Stimulated activated CD8-positive, alpha-beta memory T cell treated with anti-CD3 and anti-CD28 coated beads, Interleukin-2, amount 100 ng/mL, for 48 hours (primary cell): ENCODE measurements around the gene PGBD5.

ENCODE experiments used
- DNase-seq, 2 donors: peaks; one replicate each; pipeline ENCODE4 v3.0.0-alpha.2; 2020; ENCODE audit warnings: low read depth in 2 of 2

The PGBD5 gene

GRCh38 chr1:230300322-230301301, 125.5 kb downstream of the PGBD5 start:
- no peak for DNase-seq

DNA sequence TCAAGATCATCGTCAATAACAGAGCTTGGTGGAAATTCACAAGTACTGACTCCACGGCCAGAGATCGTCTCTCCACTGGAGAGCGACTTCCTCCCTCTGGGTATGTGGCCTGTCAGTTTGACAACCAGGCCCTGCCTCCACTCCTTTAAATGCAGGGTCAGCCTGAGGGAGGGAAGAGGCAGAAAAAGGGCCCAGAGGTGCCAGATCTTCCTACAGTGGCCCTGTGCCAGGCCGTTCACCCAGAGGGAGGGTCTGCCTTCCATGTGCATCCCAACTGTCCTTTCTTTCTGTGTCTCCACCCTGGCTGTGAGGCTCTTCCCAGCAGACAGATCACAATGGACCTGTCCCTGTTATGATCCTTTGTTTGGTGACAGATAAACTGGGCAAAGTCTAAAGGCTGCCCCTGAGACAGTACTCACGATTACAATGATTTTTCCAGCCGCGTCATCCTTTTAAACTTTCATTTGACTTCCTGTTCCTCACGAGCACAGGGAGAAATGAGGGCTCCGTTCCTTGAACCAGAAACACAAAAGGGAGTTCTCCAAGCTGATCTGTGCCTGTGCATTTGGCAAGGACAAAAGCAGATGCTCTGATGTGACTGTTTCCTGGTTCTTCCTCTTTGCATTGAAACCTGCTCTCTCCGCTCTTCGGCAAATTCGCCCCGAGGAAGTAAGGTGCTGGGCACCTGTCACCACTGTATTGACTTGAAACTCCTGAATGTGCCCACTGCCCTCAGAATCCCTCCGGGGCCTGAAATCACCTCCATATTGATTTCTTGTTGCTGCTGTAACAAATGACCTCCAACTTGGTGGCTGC, 126.7 kb downstream of the PGBD5 start:
- DNase-seq, result no peak

GRCh38 chr1:230295367-230295766, 130.8 kb downstream of the PGBD5 start:
- DNase-seq, result no peak

DNA sequence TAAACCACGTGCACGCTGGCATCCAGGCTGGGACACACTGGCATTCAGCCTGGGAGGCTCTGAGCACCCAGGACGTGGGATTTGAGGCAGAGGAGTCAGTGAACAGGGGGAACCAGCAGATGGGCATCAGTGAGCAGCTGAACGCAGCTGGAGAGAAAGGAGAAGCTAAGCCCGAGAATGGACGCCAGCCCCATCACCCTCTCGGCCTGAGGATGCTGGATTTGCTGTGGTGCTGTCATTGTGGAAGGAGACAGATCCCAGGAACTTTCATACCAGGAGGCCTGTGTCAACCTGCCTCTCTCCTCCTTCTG, 132.8 kb downstream of the PGBD5 start:
- DNase-seq, result no peak

GRCh38 chr1:230292689-230293389, 133.3 kb downstream of the PGBD5 start:
- no peak for DNase-seq

- DNase-seq, result no peak
Observed at GRCh38 chr1:230291731-230292620, 134.2 kb downstream of the PGBD5 start.

DNA sequence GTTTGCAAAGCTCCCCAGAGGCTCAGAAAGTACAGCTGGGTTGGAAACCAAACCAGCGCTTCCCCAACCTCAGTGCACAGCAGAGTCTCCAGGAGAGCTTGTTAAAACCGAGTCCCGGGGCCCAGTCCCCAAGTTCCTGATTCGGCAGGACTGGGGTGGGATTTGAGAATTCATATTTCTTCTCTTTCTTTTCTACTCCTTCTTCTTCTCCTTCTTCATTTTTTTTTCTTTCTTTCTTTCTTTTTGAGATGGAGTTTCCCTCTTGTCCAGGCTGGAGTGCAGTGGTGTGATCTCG, 136.8 kb downstream of the PGBD5 start:
- DNase-seq, result no peak

- DNase-seq, result no peak
Observed at GRCh38 chr1:230288641-230289349, 137.3 kb downstream of the PGBD5 start.

DNA sequence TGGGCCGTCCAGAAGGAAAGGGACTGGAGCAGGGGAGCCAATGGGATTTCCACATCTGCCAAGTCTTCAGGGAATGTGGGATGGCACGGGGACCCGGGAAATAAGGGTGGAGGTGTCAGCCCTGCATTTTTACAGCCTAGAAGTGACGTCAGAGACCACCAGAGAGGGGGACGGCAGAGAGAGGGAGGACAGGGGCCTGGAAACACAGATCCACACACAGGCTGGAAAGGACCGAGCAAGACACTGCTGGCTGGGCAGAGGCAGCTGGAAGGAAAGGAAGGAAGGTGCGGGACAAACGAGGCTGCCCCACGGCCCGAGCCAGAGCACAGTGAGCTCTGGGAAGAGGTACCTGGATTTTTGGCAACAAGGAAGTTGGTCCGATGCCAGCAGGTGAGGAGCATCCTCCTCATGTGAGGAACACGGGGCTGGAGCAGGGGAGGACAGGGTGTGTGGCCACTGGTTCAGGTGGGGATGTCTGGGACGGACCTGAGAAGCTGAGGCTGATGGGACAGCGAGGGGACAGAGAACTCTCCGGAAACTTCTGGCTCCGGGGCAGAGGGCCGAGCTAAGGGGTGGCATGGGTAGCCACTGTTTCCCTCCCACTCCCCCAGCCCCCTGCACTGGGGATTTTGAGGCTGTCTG, 138.3 kb downstream of the PGBD5 start:
- no peak for DNase-seq

- no peak for DNase-seq
Observed at GRCh38 chr1:230286890-230287269, 139.3 kb downstream of the PGBD5 start.

DNA sequence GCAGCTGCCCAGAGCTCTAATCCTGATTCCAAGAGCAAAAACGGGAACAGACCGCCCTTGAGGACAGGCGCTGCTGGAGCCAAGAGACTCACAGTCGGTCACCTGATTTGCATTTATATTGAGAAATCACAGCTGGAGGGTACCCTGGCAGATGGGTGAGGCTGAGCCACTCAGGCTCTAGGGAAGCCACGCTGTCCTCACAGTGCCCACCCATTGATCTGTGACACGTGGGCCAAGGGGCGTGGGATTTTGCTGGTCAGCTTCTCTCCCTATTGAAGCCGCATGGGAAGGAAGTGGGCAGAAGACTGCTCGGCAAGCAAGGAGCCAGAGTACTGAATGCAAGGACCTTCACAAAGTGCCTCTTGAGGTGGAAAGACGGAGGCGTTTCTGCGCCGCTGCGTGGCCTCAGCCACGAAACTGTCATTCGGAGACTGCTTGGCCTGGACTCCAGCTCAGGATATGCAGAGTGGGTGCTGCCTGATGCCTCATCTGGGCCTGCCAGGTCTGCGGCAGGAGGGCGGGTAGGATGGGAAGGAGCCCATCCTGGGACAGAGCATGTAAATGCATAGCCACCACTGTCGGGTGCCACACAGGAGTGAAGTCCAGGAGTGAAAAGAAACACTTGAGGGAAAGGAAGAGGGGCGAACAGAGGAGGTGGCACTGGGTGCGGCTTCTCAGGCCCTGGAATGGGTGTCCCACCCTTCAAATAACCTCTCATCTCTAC, 139.8 kb downstream of the PGBD5 start:
- DNase-seq, result no peak

DNA sequence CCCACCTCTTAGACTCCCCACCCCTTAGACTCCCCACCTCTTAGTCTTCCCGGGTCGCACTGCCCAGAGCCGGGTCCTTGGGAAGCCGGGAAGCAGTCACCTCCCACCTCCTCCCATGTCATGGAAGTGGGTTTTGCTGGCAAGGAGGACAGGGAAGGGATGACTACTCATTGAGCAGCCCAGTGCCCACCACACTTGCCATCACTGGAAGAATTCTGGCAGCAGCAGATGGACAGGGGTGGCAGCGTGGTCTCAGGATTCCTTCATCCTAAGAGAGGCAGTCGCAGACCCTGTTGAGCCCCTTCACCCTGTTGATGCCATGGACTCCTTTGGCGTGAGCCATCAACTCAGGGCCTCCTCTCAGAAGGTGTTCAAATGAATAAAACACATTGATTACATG, 140.8 kb downstream of the PGBD5 start:
- DNase-seq, result no peak

GRCh38 chr1:230284891-230285290, 141.2 kb downstream of the PGBD5 start:
- no peak for DNase-seq

GRCh38 chr1:230283678-230284077, 142.5 kb downstream of the PGBD5 start:
- no peak for DNase-seq

DNA sequence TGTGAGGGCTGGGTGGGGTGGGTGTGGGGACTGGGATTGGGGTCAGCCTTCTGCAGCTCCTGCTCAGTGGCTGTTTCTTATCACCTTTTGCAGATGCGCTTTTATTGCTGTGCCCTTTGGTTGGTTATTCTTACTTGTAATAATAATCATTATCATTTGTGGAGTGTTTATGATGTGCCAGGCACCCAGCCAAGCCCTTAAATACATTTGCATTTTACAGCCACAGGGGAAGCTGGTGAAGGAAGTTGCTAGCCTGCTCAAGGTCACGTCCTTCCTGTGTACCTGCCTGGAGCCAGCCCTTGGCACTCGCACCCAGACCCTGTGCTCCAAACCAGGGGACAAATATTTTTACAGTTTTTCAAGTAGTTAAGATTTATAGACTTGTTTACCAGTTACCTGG, 144.0 kb downstream of the PGBD5 start:
- DNase-seq, result no peak

GRCh38 chr1:230281556-230281955, 144.6 kb downstream of the PGBD5 start:
- no peak for DNase-seq

DNA sequence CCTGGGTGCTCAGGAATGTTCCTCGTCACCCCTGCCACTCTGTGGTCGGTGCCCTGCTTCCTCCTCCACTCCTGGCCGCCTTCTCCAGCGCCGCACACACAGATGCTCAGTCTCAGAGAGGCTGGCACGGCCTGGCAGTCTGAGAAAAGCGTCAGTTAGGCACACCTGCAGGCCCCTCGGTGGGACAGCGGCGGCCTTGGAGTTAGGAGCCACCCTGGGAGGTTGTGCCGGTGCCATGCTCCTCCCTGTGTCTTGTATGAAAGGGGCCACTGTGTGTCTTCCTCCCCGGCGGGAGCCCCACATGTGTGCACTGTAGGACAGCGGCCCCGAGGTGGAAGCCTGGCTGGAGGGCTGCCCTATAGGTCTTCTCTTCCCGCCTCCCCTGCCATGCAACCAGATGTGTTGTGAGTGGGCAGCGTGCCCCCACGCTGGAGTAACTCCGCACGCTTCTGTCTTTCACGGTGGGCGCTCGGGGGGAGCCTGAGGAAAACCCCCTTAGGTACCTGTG, 145.2 kb downstream of the PGBD5 start:
- no peak for DNase-seq

GRCh38 chr1:230280054-230280795, 145.9 kb downstream of the PGBD5 start:
- DNase-seq, result no peak

GRCh38 chr1:230279583-230279945, 146.6 kb downstream of the PGBD5 start:
- no peak for DNase-seq
